DOHH2 (cell line): ENCODE data around the gene LILRA2.

ENCODE experiments used
- EZH2phosphoT487 ChIP-seq: fragments of 200-600 bp; sonication (generic); IDR thresholded peaks from 2 replicates; pipeline ENCODE4 v1.6.1; 2017; ENCODE audit warnings: borderline replicate concordance, mild to moderate bottlenecking, antibody characterized with exemption, low read length, moderate library complexity, mixed read lengths
- TF ChIP-seq, protein P1 (sequence below): fragments of 200-600 bp; sonication (generic); IDR thresholded peaks from one replicate; pipeline ENCODE4 v1.5.1; 2014; ENCODE audit warnings: antibody characterized with exemption, mild to moderate bottlenecking, low read depth, low read length; ENCODE audit not compliant: poor library complexity, severe bottlenecking

GRCh38 chr19:54574051-54574450, 461 bp downstream of the LILRA2 start:
- TF ChIP-seq, protein P1, sequence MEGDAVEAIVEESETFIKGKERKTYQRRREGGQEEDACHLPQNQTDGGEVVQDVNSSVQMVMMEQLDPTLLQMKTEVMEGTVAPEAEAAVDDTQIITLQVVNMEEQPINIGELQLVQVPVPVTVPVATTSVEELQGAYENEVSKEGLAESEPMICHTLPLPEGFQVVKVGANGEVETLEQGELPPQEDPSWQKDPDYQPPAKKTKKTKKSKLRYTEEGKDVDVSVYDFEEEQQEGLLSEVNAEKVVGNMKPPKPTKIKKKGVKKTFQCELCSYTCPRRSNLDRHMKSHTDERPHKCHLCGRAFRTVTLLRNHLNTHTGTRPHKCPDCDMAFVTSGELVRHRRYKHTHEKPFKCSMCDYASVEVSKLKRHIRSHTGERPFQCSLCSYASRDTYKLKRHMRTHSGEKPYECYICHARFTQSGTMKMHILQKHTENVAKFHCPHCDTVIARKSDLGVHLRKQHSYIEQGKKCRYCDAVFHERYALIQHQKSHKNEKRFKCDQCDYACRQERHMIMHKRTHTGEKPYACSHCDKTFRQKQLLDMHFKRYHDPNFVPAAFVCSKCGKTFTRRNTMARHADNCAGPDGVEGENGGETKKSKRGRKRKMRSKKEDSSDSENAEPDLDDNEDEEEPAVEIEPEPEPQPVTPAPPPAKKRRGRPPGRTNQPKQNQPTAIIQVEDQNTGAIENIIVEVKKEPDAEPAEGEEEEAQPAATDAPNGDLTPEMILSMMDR: no peak
- no peak for TF ChIP-seq EZH2phosphoT487
